GM12878 (cell line): ENCODE measurements around the gene LRRC27.

Experiments
- CBFB ChIP-seq: IDR thresholded peaks from 2 replicates; pipeline ENCODE4 v1.6.1; 2016; ENCODE audit warnings: antibody characterized with exemption, low read depth
- EZH2 ChIP-seq: IDR thresholded peaks from 2 replicates; pipeline ENCODE4 v1.6.1; 2012; ENCODE audit warnings: low read depth, mild to moderate bottlenecking, control low read depth, inconsistent platforms, low read length, borderline replicate concordance; ENCODE audit not compliant: control insufficient read depth
- POLR2A ChIP-seq: IDR thresholded peaks from 2 replicates; pipeline ENCODE4 v1.6.1; 2011; ENCODE audit warnings: low read depth, mild to moderate bottlenecking, low read length
- RAD21 ChIP-seq: IDR thresholded peaks from 2 replicates; pipeline ENCODE4 v1.6.1; 2011; ENCODE audit warnings: mild to moderate bottlenecking, low read depth, low read length, moderate library complexity; ENCODE audit not compliant: insufficient read depth
- SREBF2 ChIP-seq: IDR thresholded peaks from 2 replicates; pipeline ENCODE4 v1.6.1; 2012; ENCODE audit warnings: mild to moderate bottlenecking, low read length
- STAT1 ChIP-seq: fragments of 450-650 bp; conservative IDR thresholded peaks from 2 replicates; pipeline ENCODE4 v1.6.1; 2014; ENCODE audit warnings: antibody characterized with exemption, mild to moderate bottlenecking
- ZNF274 ChIP-seq: IDR thresholded peaks from one replicate; pipeline ENCODE4 v1.8.0; 2011; ENCODE audit not compliant: insufficient read length, insufficient read depth
- TF ChIP-seq, protein P1 (sequence below): fragments of 450-650 bp; IDR thresholded peaks from 2 replicates; pipeline ENCODE4 v1.6.1; 2017; ENCODE audit warnings: mild to moderate bottlenecking, moderate library complexity
- TF ChIP-seq, protein P2 (sequence below): IDR thresholded peaks from 2 replicates; pipeline ENCODE4 v1.6.1; 2011; ENCODE audit warnings: borderline replicate concordance, low read depth, mild to moderate bottlenecking, moderate library complexity, low read length; ENCODE audit not compliant: insufficient read depth, poor library complexity, severe bottlenecking
- TF ChIP-seq, protein P3 (sequence below), 3 experiments: IDR thresholded peaks in 2 of 3; conservative IDR thresholded peaks in 1 of 3; 2 replicates each; pipeline ENCODE4 v1.5.1; 2011; ENCODE audit warnings: low read depth in 3 of 3, low read length in 3 of 3, mild to moderate bottlenecking in 3 of 3, control low read depth in 2 of 3, moderate library complexity in 2 of 3, inconsistent platforms in 1 of 3, mixed read lengths in 1 of 3; ENCODE audit not compliant: control insufficient read depth in 2 of 3, insufficient read depth in 1 of 3; ENCODE audit errors: extremely low read depth in 1 of 3
- TF ChIP-seq, protein P4 (sequence below): IDR thresholded peaks from 2 replicates; pipeline ENCODE4 v1.6.1; 2012; ENCODE audit warnings: low read depth, low read length, improper control_type of control experiment

DNA sequence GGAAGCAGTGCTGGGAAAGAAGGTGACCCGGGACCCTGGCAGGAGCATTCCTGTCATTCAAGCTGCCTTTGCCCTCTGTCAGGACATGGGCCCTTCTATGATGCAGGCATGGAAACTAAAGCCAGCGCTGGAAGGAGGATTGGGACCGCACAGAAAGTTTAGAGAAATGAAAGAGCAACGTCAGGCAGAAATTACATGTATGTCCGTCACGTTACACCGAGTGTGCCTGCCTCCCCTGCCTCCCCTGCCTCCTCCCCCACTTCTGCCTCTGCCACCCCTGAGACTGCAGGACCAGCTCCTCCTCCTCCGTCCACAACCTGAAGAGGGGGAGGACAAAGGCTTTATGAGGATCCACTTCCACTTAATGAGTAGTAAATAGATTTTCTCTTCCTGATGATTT, 51.1 kb downstream of the LRRC27 start:
- TF ChIP-seq ZNF274 (no peak), POLR2A (no peak), SREBF2 (no peak), EZH2 (no peak), RAD21 (no peak), STAT1 (no peak), CBFB (no peak)
- TF ChIP-seq, protein P1, sequence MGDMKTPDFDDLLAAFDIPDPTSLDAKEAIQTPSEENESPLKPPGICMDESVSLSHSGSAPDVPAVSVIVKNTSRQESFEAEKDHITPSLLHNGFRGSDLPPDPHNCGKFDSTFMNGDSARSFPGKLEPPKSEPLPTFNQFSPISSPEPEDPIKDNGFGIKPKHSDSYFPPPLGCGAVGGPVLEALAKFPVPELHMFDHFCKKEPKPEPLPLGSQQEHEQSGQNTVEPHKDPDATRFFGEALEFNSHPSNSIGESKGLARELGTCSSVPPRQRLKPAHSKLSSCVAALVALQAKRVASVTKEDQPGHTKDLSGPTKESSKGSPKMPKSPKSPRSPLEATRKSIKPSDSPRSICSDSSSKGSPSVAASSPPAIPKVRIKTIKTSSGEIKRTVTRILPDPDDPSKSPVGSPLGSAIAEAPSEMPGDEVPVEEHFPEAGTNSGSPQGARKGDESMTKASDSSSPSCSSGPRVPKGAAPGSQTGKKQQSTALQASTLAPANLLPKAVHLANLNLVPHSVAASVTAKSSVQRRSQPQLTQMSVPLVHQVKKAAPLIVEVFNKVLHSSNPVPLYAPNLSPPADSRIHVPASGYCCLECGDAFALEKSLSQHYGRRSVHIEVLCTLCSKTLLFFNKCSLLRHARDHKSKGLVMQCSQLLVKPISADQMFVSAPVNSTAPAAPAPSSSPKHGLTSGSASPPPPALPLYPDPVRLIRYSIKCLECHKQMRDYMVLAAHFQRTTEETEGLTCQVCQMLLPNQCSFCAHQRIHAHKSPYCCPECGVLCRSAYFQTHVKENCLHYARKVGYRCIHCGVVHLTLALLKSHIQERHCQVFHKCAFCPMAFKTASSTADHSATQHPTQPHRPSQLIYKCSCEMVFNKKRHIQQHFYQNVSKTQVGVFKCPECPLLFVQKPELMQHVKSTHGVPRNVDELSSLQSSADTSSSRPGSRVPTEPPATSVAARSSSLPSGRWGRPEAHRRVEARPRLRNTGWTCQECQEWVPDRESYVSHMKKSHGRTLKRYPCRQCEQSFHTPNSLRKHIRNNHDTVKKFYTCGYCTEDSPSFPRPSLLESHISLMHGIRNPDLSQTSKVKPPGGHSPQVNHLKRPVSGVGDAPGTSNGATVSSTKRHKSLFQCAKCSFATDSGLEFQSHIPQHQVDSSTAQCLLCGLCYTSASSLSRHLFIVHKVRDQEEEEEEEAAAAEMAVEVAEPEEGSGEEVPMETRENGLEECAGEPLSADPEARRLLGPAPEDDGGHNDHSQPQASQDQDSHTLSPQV: no peak
- TF ChIP-seq, protein P2, sequence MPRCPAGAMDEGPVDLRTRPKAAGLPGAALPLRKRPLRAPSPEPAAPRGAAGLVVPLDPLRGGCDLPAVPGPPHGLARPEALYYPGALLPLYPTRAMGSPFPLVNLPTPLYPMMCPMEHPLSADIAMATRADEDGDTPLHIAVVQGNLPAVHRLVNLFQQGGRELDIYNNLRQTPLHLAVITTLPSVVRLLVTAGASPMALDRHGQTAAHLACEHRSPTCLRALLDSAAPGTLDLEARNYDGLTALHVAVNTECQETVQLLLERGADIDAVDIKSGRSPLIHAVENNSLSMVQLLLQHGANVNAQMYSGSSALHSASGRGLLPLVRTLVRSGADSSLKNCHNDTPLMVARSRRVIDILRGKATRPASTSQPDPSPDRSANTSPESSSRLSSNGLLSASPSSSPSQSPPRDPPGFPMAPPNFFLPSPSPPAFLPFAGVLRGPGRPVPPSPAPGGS: no peak
- TF ChIP-seq, protein P3, sequence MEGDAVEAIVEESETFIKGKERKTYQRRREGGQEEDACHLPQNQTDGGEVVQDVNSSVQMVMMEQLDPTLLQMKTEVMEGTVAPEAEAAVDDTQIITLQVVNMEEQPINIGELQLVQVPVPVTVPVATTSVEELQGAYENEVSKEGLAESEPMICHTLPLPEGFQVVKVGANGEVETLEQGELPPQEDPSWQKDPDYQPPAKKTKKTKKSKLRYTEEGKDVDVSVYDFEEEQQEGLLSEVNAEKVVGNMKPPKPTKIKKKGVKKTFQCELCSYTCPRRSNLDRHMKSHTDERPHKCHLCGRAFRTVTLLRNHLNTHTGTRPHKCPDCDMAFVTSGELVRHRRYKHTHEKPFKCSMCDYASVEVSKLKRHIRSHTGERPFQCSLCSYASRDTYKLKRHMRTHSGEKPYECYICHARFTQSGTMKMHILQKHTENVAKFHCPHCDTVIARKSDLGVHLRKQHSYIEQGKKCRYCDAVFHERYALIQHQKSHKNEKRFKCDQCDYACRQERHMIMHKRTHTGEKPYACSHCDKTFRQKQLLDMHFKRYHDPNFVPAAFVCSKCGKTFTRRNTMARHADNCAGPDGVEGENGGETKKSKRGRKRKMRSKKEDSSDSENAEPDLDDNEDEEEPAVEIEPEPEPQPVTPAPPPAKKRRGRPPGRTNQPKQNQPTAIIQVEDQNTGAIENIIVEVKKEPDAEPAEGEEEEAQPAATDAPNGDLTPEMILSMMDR (IDR thresholded peaks at IDR 0.05 in 2 of 3, conservative IDR thresholded peaks at IDR 0.05 in 1 of 3; ENCODE audit: control insufficient read depth in 2 of 3, extremely low read depth in 1 of 3, insufficient read depth in 1 of 3, low read depth in 3 of 3, low read length in 3 of 3): no peak
- TF ChIP-seq, protein P4, sequence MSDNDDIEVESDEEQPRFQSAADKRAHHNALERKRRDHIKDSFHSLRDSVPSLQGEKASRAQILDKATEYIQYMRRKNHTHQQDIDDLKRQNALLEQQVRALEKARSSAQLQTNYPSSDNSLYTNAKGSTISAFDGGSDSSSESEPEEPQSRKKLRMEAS: no peak
